ENCODE data around the gene GCK.

The GCK gene

DNA sequence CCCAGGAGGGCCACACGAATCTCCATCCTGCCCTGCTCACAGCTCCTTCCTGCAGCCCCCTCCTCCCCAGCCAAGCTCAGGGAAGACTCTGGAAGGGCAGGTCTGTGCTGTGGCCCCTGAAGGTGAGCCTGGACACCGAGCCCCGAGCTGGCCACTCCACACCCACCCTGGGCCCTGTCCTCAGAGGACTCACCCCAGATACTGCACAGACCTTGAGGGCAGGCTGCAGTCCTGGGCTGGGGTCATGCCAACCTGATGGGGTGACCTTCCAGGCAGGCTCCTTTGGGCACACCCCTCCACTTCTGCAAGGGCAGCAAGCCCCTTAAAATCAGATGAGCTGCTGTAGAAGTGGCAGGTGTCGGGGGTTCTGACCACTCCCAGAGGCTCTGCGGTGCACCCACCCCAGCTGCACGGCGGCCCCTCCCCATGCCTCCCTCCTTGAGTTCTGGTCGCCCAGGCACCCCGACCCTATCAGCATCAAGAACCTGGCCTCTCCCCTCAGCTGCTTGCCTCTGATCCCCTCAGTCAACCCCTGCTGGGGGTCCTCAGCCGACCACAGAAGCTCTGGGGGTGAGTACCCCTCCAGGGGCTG is 35.8 kb upstream of the GCK start:
- Histone ChIP-seq H3K27ac (no peak overlapping the region), H3K36me3 (no peaks in the 10 kb centered on the region), H3K4me3 (no peak overlapping the region), H3K9me3 (no peaks in the 10 kb centered on the region), H3K4me1 (no peaks in the 10 kb centered on the region), H3K27me3 (peaks cover 0 to 37% of the 10 kb centered on the region in 2 donors)
- DNase-seq = no peak
- TF ChIP-seq, protein P1, sequence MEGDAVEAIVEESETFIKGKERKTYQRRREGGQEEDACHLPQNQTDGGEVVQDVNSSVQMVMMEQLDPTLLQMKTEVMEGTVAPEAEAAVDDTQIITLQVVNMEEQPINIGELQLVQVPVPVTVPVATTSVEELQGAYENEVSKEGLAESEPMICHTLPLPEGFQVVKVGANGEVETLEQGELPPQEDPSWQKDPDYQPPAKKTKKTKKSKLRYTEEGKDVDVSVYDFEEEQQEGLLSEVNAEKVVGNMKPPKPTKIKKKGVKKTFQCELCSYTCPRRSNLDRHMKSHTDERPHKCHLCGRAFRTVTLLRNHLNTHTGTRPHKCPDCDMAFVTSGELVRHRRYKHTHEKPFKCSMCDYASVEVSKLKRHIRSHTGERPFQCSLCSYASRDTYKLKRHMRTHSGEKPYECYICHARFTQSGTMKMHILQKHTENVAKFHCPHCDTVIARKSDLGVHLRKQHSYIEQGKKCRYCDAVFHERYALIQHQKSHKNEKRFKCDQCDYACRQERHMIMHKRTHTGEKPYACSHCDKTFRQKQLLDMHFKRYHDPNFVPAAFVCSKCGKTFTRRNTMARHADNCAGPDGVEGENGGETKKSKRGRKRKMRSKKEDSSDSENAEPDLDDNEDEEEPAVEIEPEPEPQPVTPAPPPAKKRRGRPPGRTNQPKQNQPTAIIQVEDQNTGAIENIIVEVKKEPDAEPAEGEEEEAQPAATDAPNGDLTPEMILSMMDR (IDR thresholded peaks at IDR 0.05) = no peak
- intact Hi-C loops (cut with DNase I; ENCODE audit: low total_unique reads) = no loop called here

DNA sequence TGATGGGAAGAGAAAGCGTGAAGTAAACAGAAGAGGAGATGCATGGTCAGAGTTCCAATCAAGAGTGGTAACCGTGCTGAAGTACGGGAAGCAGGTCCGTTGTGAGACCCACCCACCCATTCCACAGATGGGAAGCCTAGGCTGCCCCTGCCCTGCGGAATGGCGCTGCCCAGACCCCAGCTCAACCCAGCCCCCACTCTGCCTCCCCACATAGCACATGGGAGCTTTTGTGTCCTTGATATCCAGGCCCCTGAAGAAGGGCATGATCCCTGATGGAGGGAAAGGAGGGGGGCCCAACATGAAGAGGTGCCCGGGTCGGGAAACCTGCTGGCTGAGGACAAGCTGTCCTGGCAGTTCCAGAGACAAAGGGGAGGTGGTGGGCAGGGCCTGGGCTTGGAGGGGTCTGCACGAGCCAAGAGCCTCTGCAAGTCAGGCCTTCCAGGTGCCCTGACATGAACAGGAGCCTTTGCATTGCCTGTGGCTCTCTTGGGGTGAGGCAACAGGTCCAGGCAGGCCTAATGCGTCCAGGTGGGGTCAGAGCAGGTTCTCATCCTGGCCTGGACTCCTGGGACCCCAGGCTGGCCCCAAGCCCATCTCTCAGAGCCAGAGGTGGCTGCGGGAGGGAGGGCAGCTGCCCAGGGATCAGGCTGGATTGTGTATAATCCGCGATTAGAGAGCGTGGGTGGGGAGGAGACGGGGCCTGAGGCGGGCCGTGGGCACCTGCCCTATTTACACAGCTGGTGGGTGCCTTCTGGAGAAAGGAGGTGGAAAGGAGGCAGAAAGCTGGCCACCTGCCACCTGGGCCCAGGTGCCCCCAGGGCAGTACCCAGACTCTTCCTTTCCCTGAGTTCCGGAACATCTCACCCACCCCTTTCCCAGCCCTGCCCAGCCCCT is 35.1 kb upstream of the GCK start:
- Histone ChIP-seq H3K36me3 (no peaks in the 10 kb centered on the region), H3K9me3 (peaks cover 0 to 5% (median 0%) of the 10 kb centered on the region in 3 donors), H3K27me3 (peaks cover 0 to 42% of the 10 kb centered on the region in 2 donors), H3K27ac (no peak overlapping the region), H3K4me1 (no peaks in the 10 kb centered on the region), H3K4me3 (no peak overlapping the region)
- no peak for DNase-seq
- intact Hi-C loops (cut with DNase I; ENCODE audit: low total_unique reads) = no loop called here
- TF ChIP-seq, protein P1 (IDR thresholded peaks at IDR 0.05) = no peak

DNA sequence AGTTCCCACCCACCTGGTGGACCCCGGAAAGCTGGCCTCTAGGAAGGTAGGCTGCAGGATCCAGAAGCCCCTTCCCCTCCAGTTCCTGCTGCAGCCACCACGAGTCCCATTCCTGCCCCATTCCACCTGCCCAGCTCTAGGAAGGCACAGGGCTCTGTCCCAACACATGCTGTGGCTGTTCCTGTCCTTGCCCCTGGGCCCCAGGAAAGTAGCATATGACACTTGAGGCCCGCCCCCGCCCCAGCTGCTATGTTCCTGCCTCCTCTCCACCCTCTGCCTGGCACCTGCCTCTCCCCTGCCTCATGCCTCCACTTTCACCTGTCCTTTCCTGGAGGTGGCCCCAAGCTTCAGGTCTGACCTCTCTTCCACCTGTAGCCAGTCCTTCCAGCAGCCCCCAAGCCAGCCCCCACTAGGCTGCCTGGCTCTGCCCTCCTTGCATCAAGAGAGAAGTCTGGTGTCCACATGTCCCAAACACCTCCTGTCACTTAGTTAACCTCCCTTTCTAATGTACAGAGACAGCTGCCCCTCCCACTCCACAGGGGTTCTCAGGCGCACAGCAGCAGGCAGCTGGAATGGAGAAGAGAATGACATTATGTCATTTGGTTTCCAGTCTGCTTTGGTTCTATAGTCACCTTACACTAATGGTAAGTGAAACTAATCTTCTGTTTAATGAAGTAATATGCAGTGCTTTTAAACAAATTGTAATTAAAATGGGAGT is 34.3 kb upstream of the GCK start:
- no peak overlapping the region for H3K4me3 ChIP-seq
- no peaks in the 10 kb centered on the region for H3K36me3 ChIP-seq
- H3K27me3 ChIP-seq = peaks cover 0 to 46% of the 10 kb centered on the region in 2 donors
- peaks cover 0 to 10% (median 5%) of the 10 kb centered on the region in 3 donors for H3K9me3 ChIP-seq
- H3K27ac ChIP-seq = no peak overlapping the region
- intact Hi-C loops (cut with DNase I; ENCODE audit: low total_unique reads) = no loop called here
- no peaks in the 10 kb centered on the region for H3K4me1 ChIP-seq
- DNase-seq = no peak
- TF ChIP-seq, protein P1 (IDR thresholded peaks at IDR 0.05) = no peak

DNA sequence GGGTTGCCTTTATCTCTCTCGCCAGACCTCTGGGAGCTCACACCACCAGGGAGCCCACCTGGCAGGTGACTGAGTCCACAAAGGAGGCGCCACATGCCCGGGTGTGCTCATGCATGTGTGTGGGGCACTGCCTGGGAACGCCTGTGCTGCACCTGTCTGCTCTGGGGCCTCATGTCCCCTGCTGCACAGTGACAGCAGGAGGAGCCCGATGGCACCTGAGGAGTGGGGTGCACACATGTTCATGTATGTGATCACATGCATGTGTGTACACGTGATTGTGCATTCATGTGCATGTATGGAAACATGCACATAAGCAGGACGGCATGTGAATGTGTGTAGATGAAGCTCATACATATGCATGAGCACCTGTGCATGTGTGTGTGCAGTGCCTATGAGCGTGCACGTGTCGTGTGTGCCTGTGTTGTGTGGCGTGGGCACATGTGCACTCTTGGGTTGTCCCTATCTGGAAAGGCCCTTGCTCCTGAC is 33.6 kb upstream of the GCK start:
- Histone ChIP-seq H3K27ac (no peak overlapping the region), H3K4me1 (no peaks in the 10 kb centered on the region)
- intact Hi-C loops (cut with DNase I; ENCODE audit: low total_unique reads) = no loop called here

DNA sequence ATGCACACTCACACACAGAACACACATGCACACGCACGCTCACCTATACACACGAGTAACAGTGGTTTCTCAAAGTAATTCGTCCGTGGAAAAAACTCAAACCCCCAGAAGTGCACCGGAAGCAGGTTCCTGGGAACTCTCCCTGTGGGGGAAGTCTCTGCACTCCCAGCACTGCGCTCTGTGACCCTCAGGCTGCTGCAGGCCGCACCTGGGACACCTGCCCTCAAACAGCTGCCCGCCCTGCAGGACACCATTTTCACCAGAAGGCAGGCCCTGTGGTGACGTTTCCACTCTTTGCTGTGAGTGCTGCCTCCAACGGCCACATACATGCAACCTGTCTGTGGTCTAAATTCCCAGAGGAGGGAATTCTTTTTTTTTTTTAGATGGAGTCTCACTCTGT is 32.8 kb upstream of the GCK start:
- Histone ChIP-seq H3K27ac (no peak overlapping the region), H3K36me3 (no peaks in the 10 kb centered on the region), H3K9me3 (peaks cover 0 to 11% (median 7%) of the 10 kb centered on the region in 3 donors), H3K4me1 (no peaks in the 10 kb centered on the region), H3K27me3 (peaks cover 0 to 52% of the 10 kb centered on the region in 2 donors), H3K4me3 (no peak overlapping the region)
- TF ChIP-seq, protein P1 (IDR thresholded peaks at IDR 0.05) = no peak
- no peak for DNase-seq
- intact Hi-C loops (cut with DNase I; ENCODE audit: low total_unique reads) = no loop called here

More for the DNA sequence above, 33.6 kb upstream of the GCK start:
- TF ChIP-seq, protein P1 (IDR thresholded peaks at IDR 0.05) = no peak
- H3K4me3 ChIP-seq = no peak overlapping the region
- H3K36me3 ChIP-seq = no peaks in the 10 kb centered on the region
- peaks cover 0 to 11% (median 7%) of the 10 kb centered on the region in 3 donors for H3K9me3 ChIP-seq
- DNase-seq = no peak
- peaks cover 0 to 47% of the 10 kb centered on the region in 2 donors for H3K27me3 ChIP-seq

Data from tibial artery (tissue), 4 donors.